C4-2B (cell line): ENCODE results near the gene SIK2.

Experiments
- ZFX ChIP-seq: fragments of 450-650 bp; IDR thresholded peaks from 2 replicates; pipeline ENCODE4 v1.6.1; 2017
- TF ChIP-seq, protein P1 (sequence below): fragments of 450-650 bp; conservative IDR thresholded peaks from 2 replicates; pipeline ENCODE4 v1.5.1; 2017; ENCODE audit warnings: mild to moderate bottlenecking

DNA sequence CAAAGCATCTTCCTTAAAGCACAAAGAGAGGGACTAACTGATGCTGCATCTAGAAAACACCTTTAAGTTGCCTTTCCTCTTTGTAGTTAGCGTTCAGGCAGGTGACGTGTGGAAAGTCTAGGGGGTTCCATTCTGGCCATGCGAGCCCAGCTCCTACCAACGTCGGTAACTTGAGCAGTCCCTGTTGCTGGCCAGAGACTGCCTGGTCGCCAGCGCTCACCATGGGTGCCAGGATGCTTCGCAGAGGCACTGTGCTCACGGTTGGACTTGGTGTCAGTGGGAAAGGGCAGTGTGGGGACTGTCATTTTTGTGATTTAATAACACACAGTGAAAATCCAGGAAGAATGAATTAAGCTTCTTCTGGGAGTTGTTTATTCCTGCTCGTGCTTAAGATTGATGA lies 123.4 kb downstream of the SIK2 start:
- TF ChIP-seq, protein P1, sequence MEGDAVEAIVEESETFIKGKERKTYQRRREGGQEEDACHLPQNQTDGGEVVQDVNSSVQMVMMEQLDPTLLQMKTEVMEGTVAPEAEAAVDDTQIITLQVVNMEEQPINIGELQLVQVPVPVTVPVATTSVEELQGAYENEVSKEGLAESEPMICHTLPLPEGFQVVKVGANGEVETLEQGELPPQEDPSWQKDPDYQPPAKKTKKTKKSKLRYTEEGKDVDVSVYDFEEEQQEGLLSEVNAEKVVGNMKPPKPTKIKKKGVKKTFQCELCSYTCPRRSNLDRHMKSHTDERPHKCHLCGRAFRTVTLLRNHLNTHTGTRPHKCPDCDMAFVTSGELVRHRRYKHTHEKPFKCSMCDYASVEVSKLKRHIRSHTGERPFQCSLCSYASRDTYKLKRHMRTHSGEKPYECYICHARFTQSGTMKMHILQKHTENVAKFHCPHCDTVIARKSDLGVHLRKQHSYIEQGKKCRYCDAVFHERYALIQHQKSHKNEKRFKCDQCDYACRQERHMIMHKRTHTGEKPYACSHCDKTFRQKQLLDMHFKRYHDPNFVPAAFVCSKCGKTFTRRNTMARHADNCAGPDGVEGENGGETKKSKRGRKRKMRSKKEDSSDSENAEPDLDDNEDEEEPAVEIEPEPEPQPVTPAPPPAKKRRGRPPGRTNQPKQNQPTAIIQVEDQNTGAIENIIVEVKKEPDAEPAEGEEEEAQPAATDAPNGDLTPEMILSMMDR = no peak
- no peak for TF ChIP-seq ZFX
